Fibroblast of the aortic adventitia (primary cell): ENCODE results near the gene FRMPD4. TPM values are rescaled to one million over a fixed set of nuclear protein-coding genes. Genes with fewer than 3 reads are reported as not detected.
A peak's percentile ranks its signal among the peaks of the same experiment; 100 is the strongest.
"Not testable (repeated sequence)": the region's sequence is repeated elsewhere in the genome, so short reads cannot be mapped to it uniquely, and the experiment has no call there.

Experiments
- DNase-seq: peaks from one replicate; pipeline ENCODE4 v3.0.0-alpha.2; 2010; ENCODE audit warnings: low read depth
- H3K4me3 ChIP-seq: 2 replicates; pipeline ENCODE4 v1.5.1; 2011; ENCODE audit warnings: low read depth, mild to moderate bottlenecking, control low read depth, low read length, moderate library complexity
- total RNA-seq: library from RNA; depleted of rRNA; stranded (reverse); fragments of >200 nt; gene quantifications from 2 replicates; pipeline ENCODE4 v1.2.3, GENCODE V29; 2012; ENCODE audit warnings: low replicate concordance
- TF ChIP-seq, protein P1 (sequence below): IDR thresholded peaks from 2 replicates; pipeline ENCODE4 v1.5.1; 2011; ENCODE audit warnings: mild to moderate bottlenecking, low read length, control low read depth, inconsistent platforms; ENCODE audit not compliant: insufficient read depth

The FRMPD4 gene
- total RNA-seq, 1 donor, result 5.0 TPM

DNA sequence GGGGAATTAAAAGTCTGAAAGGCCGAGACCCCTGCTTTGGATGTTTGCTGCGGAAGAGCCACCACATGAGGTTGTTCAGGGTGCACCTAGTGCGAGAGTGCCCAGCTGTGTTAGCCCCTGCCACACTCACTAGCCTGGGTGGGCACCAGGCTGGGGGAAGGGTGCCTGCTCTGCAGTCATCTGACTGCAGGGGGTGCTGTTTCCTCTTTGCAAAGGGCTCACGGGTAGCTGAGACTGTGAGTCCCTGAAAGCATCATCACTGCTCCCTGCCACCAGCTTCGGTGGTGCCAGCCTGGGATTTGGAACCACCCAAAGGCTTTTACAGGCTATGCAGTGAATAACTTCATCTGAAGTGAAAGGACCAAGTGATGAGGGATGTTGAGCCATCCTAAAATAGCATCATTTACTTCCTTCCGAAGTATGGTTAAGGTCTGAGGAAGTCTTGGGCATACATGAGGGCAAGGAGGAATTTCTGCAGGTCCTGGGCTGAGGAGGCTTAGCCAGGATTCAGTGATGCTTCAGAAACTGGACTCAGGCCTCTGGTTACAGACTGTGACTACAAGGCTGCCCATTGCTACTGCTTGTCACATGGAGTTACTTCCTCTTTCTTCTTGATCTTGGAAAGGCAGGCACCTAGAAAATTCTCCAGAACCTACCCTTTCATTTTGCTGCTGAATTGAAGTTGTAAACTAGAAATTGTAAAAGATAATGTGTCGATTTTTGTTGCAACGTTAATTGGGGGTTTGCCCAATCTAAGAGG lies 359.7 kb downstream of the FRMPD4 start:
- TF ChIP-seq, protein P1, sequence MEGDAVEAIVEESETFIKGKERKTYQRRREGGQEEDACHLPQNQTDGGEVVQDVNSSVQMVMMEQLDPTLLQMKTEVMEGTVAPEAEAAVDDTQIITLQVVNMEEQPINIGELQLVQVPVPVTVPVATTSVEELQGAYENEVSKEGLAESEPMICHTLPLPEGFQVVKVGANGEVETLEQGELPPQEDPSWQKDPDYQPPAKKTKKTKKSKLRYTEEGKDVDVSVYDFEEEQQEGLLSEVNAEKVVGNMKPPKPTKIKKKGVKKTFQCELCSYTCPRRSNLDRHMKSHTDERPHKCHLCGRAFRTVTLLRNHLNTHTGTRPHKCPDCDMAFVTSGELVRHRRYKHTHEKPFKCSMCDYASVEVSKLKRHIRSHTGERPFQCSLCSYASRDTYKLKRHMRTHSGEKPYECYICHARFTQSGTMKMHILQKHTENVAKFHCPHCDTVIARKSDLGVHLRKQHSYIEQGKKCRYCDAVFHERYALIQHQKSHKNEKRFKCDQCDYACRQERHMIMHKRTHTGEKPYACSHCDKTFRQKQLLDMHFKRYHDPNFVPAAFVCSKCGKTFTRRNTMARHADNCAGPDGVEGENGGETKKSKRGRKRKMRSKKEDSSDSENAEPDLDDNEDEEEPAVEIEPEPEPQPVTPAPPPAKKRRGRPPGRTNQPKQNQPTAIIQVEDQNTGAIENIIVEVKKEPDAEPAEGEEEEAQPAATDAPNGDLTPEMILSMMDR, result no peak
- DNase-seq, result no peak
- no peak overlapping the region for H3K4me3 ChIP-seq

- no peak for DNase-seq
- H3K4me3 ChIP-seq, result no peak overlapping the region
- TF ChIP-seq, protein P1, result no peak
These were observed 366.9 kb downstream of the FRMPD4 start for GRCh38 chrX:12505127-12505526.

- not testable (repeated sequence) for DNase-seq, H3K4me3 ChIP-seq
These were observed 377.1 kb downstream of the FRMPD4 start for GRCh38 chrX:12515384-12515783.

GRCh38 chrX:12526306-12526705 lies 388.0 kb downstream of the FRMPD4 start:
- TF ChIP-seq, protein P1, result no peak
- no peak overlapping the region for H3K4me3 ChIP-seq
- no peak for DNase-seq

DNA sequence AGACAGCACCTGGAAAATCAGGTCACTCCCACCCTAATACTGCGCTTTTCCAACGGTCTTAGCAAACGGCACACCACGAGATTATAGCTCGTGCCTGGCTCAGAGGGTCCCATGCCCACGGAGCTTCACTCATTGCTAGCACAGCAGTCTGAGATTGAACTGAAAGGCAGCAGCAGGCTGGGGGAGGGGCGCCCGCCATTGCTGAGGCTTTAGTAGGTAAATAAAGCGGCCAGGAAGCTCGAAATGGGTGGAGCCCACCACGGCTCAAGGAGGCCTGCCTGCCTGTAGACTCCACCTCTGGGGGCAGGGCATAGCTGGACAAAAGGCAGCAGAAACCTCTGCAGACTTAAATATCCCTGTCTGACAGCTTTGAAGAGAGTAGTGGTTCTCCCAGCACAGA lies 399.8 kb downstream of the FRMPD4 start:
- not testable (repeated sequence) for H3K4me3 ChIP-seq, DNase-seq

DNA sequence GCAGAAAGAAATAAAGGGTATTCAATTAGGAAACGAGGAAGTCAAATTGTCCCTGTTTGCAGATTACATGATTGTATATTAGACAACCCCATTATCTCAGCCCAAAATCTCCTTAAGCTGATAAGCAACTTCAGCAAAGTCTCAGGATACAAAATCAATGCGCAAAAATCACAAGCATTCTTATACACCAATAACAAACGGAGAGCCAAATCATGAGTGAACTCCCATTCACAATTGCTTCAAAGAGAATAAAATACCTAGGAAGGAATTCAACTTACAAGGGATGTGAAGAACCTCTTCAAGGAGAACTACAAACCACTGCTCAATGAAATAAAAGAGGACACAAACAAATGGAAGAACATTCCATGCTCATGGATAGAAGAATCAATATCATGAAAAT lies 404.0 kb downstream of the FRMPD4 start:
- not testable (repeated sequence) for DNase-seq, H3K4me3 ChIP-seq

GRCh38 chrX:12548341-12548740 lies 410.1 kb downstream of the FRMPD4 start:
- TF ChIP-seq, protein P1, result no peak
- no peak for DNase-seq
- no peak overlapping the region for H3K4me3 ChIP-seq

GRCh38 chrX:12548746-12549145 lies 410.5 kb downstream of the FRMPD4 start:
- peak; percentile 28 for DNase-seq
- TF ChIP-seq, protein P1, result no peak
- no peak overlapping the region for H3K4me3 ChIP-seq
